ENCODE results near the gene GUCA2B.

The GUCA2B gene

DNA sequence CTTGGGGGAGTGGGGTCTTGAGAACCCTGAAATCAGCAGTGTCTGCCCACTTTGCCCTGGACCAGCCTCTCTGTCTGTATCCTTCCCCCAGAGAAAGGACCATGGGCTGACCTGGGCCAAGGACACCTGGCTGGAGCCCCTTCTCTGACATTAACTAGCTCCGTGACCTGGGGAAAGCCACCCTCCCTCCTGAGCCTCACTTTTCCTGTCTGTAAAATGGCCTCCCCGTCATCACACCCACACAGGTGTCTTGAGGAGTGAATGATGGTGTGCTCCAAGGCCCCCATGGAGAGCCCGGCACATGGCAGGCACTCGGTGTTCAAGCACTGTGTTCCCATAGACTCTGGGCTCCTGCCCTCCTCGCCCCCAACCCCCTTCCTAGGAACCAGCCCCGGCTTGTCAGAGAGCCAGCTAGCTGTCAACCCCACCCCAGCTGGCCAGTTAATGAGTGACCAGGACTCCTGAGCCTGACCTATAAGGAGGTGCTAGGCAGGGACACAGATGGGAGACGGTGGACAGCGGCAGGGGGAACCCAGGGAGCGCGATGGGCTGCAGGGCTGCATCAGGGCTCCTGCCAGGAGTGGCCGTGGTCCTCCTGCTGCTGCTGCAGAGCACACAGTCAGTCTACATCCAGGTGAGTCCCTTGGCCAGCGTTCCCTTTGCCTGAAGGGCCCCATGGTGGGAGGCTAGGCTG, at the start of gene GUCA2B:
TSS of gene GUCA2B (plus strand) at position 504 of the 694 bp plus-strand sequence. CDS start at position 545, 41 bp downstream.
- H3K27me3 ChIP-seq, result no peaks in the 10 kb centered on the region
- no peak within 1 kb of the TSS for H3K27ac ChIP-seq
- H3K36me3 ChIP-seq, result no peaks in the 10 kb centered on the region
- no peaks in the 10 kb centered on the region for H3K4me1 ChIP-seq
- TF ChIP-seq Cebpa-rat (IDR thresholded peaks at IDR 0.05), result no peak
- H3K9me3 ChIP-seq, result no peaks in the 10 kb centered on the region
- H3K4me2 ChIP-seq, result no peak within 1 kb of the TSS
- no peak within 1 kb of the TSS for H3K9ac ChIP-seq
- H3K4me3 ChIP-seq, result no peak within 1 kb of the TSS
- no peaks in the 10 kb centered on the region for H4K20me1 ChIP-seq

DNA sequence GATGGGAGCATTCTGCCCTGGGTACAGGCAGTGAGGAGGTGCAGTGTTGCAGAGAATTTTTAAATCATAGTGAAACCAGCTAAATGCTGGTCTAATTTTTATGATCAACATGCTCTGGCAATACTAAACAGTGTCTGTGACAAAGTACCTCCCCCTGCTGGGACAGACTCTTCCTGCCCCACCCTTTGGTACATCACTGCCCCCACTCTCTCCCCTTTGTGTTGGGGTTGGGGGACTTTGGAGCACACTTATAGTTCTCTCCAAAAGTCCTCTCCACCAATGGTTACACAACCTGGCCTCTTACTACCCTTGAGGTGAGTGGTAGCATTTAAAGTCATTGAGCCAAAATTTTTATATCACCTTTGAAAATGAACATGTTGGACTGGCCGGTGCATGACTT, 48.2 kb upstream of the GUCA2B start:
- Histone ChIP-seq H3K9ac (no peak overlapping the region), H3K27me3 (no peaks in the 10 kb centered on the region), H3K4me1 (no peaks in the 10 kb centered on the region), H3K36me3 (no peaks in the 10 kb centered on the region), H4K20me1 (no peaks in the 10 kb centered on the region), H3K9me3 (0 out of 2 replicates have a peak, but pooled peaks cover 6% of the 10 kb centered on the region), H3K4me2 (no peak overlapping the region), H3K4me3 (no peak overlapping the region), H3K27ac (no peak overlapping the region)
- no peak for TF ChIP-seq Cebpa-rat (IDR thresholded peaks at IDR 0.05)

DNA sequence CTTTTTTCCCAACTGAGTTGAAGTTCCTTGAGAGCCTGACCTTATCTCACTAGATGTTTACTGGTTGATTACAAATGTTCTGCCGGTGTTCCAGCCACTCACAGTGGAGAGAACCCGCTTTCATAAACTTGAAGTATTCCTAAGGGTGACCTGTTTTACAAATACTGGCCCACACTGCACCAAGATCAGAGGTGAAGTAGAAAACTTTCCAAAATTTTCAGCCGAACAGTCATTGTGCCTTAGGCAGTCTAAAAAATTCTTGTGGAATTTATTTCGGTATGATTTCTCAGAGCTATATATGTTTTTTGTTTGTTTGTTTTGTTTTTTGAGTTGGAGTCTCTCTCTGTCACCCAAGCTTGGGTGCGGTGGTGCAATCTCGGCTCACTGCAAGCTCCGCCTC, 44.9 kb upstream of the GUCA2B start:
- no peak overlapping the region for H3K4me3 ChIP-seq
- no peaks in the 10 kb centered on the region for H3K27me3 ChIP-seq
- no peaks in the 10 kb centered on the region for H4K20me1 ChIP-seq
- no peak for TF ChIP-seq Cebpa-rat (IDR thresholded peaks at IDR 0.05)
- H3K4me1 ChIP-seq, result no peaks in the 10 kb centered on the region
- no peak overlapping the region for H3K9ac ChIP-seq
- no peaks in the 10 kb centered on the region for H3K9me3 ChIP-seq
- H3K4me2 ChIP-seq, result no peak overlapping the region
- no peaks in the 10 kb centered on the region for H3K36me3 ChIP-seq
- H3K27ac ChIP-seq, result no peak overlapping the region

DNA sequence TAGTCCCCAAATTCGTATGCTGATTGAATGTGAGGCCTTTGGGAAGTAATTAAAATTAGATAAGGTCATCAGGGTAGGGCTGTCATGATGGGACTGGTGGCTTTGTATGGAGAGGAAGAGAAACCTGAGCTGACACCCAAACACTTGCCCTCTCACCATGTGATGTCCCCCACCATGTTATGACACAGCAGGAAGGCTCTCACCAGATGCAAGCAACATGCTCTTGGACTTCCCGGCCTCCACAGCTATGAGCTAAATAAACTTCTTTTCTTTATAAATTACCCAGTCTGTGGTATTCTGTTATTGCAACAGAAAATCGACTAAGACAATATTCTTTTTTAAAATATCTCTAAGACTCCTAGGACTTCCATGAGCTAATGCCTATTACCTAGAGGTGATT, 43.6 kb upstream of the GUCA2B start:
- no peak for TF ChIP-seq Cebpa-rat (IDR thresholded peaks at IDR 0.05)
- Histone ChIP-seq H3K36me3 (no peaks in the 10 kb centered on the region), H3K4me1 (no peaks in the 10 kb centered on the region), H3K4me3 (no peak overlapping the region), H3K27ac (no peak overlapping the region), H3K27me3 (no peaks in the 10 kb centered on the region), H3K9ac (no peak overlapping the region), H3K4me2 (no peak overlapping the region), H4K20me1 (no peaks in the 10 kb centered on the region), H3K9me3 (no peaks in the 10 kb centered on the region)

DNA sequence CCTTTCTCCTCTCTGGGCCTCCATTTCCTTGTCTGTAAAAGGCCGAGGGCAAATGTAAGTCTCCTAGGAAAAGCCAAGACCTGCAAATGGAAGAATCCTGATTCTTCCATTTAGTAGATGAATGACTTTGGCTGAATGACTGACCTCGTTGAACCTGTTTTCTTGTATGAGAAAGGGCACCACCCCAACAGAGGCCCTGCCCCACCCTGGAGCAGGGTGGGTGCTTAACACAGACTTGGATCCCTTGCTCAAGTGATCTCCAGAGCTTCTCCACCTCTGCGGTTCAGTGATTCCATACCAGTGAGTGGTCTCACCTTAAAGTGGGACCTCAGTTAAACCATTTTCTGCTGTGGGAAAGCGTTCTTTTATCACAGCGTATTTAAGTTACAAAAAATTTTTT, 39.0 kb upstream of the GUCA2B start:
- no peak overlapping the region for H3K4me3 ChIP-seq
- no peak overlapping the region for H3K9ac ChIP-seq
- no peaks in the 10 kb centered on the region for H3K36me3 ChIP-seq
- H3K27ac ChIP-seq, result no peak overlapping the region
- no peaks in the 10 kb centered on the region for H4K20me1 ChIP-seq
- H3K9me3 ChIP-seq, result no peaks in the 10 kb centered on the region
- no peaks in the 10 kb centered on the region for H3K4me1 ChIP-seq
- TF ChIP-seq Cebpa-rat (IDR thresholded peaks at IDR 0.05), result no peak
- no peak overlapping the region for H3K4me2 ChIP-seq
- no peaks in the 10 kb centered on the region for H3K27me3 ChIP-seq

DNA sequence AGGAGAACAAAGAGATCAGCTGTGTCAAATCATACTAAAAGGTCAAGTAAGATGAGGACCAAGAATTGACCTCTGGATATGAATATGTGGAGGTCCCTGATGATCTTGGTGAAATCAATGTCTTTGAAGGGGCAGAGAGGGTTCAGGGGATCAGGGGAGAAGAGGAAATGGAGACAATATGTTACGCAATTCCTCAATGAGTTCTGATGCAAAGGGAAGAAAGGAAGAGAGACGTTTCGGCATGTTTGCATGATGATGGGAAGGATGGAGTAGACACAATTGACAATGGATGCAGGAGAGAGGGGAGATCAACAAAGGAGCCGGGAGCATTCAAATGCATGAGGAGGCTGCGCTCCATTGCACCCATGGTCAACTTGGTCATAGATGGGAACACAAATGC, 36.0 kb upstream of the GUCA2B start:
- H3K4me2 ChIP-seq, result no peak overlapping the region
- H3K27ac ChIP-seq, result no peak overlapping the region

DNA sequence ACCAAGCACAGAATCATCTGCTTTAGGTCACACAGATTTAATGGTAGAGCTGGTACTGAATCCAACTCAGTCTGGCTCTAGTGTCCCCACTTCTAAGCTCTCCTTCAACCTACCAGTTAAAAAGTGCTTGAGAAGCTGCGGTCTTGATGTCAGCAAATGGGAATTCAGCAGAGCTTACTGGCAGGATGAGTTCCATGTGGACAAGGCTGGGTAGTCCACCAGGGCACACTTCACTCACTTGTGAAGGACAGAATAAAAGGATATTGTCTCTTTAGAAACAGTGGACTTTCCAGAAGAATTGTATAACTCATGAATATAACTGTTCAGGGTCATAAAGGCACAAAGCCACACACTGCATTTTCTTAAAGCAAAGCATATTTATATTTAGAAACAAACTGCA, 35.1 kb upstream of the GUCA2B start:
- no peaks in the 10 kb centered on the region for H3K4me1 ChIP-seq

More for the DNA sequence above, 36.0 kb upstream of the GUCA2B start:
- no peaks in the 10 kb centered on the region for H3K36me3 ChIP-seq
- no peak overlapping the region for H3K4me3 ChIP-seq
- no peaks in the 10 kb centered on the region for H3K9me3 ChIP-seq
- no peaks in the 10 kb centered on the region for H4K20me1 ChIP-seq
- no peaks in the 10 kb centered on the region for H3K27me3 ChIP-seq
- peak; percentile 70; the same call in 1 of the 2 replicates for TF ChIP-seq Cebpa-rat (IDR thresholded peaks at IDR 0.05)
- no peaks in the 10 kb centered on the region for H3K4me1 ChIP-seq
- no peak overlapping the region for H3K9ac ChIP-seq

DNA sequence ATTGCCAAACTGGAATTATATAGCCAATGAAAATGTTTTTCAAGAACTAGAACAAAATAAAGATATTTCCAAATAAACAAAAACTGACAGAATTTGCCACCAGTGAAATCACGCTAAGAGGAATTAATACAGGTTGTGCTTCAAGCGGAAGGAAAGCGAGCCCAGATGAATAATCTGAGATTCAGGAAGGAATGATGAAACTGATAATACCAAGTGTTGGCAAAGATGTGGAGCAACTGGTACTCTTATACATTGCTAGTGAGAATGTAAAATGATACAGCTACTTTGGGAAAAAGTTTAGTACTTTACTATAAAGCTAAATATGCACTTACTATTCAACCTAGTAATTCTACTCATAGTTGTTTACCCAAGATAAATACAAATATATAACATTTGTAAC, 30.8 kb upstream of the GUCA2B start:
- Histone ChIP-seq H4K20me1 (no peaks in the 10 kb centered on the region), H3K9ac (no peak overlapping the region), H3K27me3 (no peaks in the 10 kb centered on the region), H3K4me2 (no peak overlapping the region), H3K27ac (no peak overlapping the region), H3K9me3 (no peaks in the 10 kb centered on the region), H3K4me1 (no peaks in the 10 kb centered on the region), H3K36me3 (no peaks in the 10 kb centered on the region), H3K4me3 (no peak overlapping the region)
- no peak for TF ChIP-seq Cebpa-rat (IDR thresholded peaks at IDR 0.05)

More for the DNA sequence above, 35.1 kb upstream of the GUCA2B start:
- Histone ChIP-seq H3K9me3 (no peaks in the 10 kb centered on the region), H3K4me3 (no peak overlapping the region), H4K20me1 (no peaks in the 10 kb centered on the region), H3K9ac (no peak overlapping the region), H3K36me3 (no peaks in the 10 kb centered on the region), H3K27me3 (no peaks in the 10 kb centered on the region), H3K4me2 (no peak overlapping the region), H3K27ac (no peak overlapping the region)
- no peak for TF ChIP-seq Cebpa-rat (IDR thresholded peaks at IDR 0.05)

- Histone ChIP-seq H3K4me3 (no peak overlapping the region), H4K20me1 (no peaks in the 10 kb centered on the region), H3K27me3 (no peaks in the 10 kb centered on the region)
These were observed 27.7 kb upstream of the GUCA2B start for GRCh38 chr1:42125552-42125951.

DNA sequence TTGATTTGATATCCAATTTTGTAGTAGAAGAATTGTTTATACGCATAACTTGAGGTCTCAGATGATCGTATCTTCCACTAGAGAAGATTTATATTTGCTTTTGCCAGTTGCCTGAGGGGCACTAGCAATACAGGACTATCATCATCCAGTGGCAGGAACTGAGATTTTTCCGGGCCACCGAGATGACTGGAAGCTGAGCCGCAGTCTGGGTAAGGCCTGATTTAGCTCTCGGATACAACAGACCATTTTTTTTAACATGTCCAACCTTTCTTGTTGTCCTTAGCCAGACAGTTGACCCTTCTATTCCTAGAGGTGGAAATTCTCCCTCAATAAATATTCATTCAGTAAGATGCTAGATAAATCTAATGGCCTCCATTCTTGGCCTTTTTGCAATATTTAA, 25.4 kb upstream of the GUCA2B start:
- Histone ChIP-seq H3K27ac (no peak overlapping the region), H3K4me1 (no peaks in the 10 kb centered on the region), H3K9me3 (no peaks in the 10 kb centered on the region), H3K36me3 (no peaks in the 10 kb centered on the region), H3K9ac (no peak overlapping the region), H4K20me1 (no peaks in the 10 kb centered on the region), H3K4me2 (no peak overlapping the region), H3K4me3 (no peak overlapping the region), H3K27me3 (no peaks in the 10 kb centered on the region)
- no peak for TF ChIP-seq Cebpa-rat (IDR thresholded peaks at IDR 0.05)

More at GRCh38 chr1:42125552-42125951, 27.7 kb upstream of the GUCA2B start:
- H3K36me3 ChIP-seq, result no peaks in the 10 kb centered on the region
- no peak overlapping the region for H3K9ac ChIP-seq
- no peaks in the 10 kb centered on the region for H3K9me3 ChIP-seq
- no peak for TF ChIP-seq Cebpa-rat (IDR thresholded peaks at IDR 0.05)
- H3K4me1 ChIP-seq, result no peaks in the 10 kb centered on the region
- no peak overlapping the region for H3K27ac ChIP-seq
- no peak overlapping the region for H3K4me2 ChIP-seq

- no peaks in the 10 kb centered on the region for H3K36me3 ChIP-seq
- no peak overlapping the region for H3K9ac ChIP-seq
- TF ChIP-seq Cebpa-rat (IDR thresholded peaks at IDR 0.05), result no peak
These were observed 24.7 kb upstream of the GUCA2B start for GRCh38 chr1:42128499-42128898.

More at GRCh38 chr1:42128499-42128898, 24.7 kb upstream of the GUCA2B start:
- H3K9me3 ChIP-seq, result no peaks in the 10 kb centered on the region
- no peak overlapping the region for H3K4me2 ChIP-seq
- no peaks in the 10 kb centered on the region for H3K27me3 ChIP-seq
- no peaks in the 10 kb centered on the region for H4K20me1 ChIP-seq
- no peak overlapping the region for H3K4me3 ChIP-seq
- no peak overlapping the region for H3K27ac ChIP-seq
- no peaks in the 10 kb centered on the region for H3K4me1 ChIP-seq
